Thyroid gland (tissue), 4 donors: ENCODE measurements around the gene ITIH5.

Experiments used
- CTCF ChIP-seq, 6 experiments: fragments of 200-600 bp in 3 of 6; fragments of 450-650 bp in 3 of 6; sonication (generic) in 3 of 6; IDR thresholded peaks; one replicate each; pipeline ENCODE4 v1.5.1; 2016 to 2019; ENCODE audit warnings: antibody characterized with exemption in 6 of 6, mild to moderate bottlenecking in 2 of 6, inconsistent platforms in 1 of 6, moderate library complexity in 1 of 6
- POLR2A ChIP-seq, 2 donors: fragments of 450-650 bp; IDR thresholded peaks; one replicate each; pipeline ENCODE4 v1.6.1; 2017; ENCODE audit warnings: antibody characterized with exemption in 2 of 2, mild to moderate bottlenecking in 2 of 2, moderate library complexity in 1 of 2

- TF ChIP-seq POLR2A (IDR thresholded peaks at IDR 0.05) (no peak), CTCF (IDR thresholded peaks at IDR 0.05) (no peak)
Measured at GRCh38 chr10:7608001-7608400, 58.8 kb downstream of the ITIH5 start.
